PC-9 (cell line): Measurements from ENCODE around the gene WDR49. TPM values are rescaled to one million over a fixed set of nuclear protein-coding genes. Genes with fewer than 3 reads are reported as not detected.

Experiments used
- BruUV-seq: library from RNA; stranded (reverse); fragments of 400-500 nt; replicated peaks from 2 replicates; lab custom pipeline; 2021; lab: Mats Ljungman, UMichigan
- CTCF ChIA-PET: fragments of 300-600 bp; sonication (Branson Sonifier 250); formaldehyde crosslinking; loops from one replicate; lab custom pipeline; 2022; ENCODE audit warnings: antibody characterized with exemption; lab: Charles Lee
- POLR2A ChIA-PET: fragments of 300-600 bp; sonication (Branson Sonifier 250); formaldehyde crosslinking; loops from one replicate; lab custom pipeline; 2022; ENCODE audit warnings: antibody characterized with exemption; ENCODE audit not compliant: unreplicated experiment; lab: Charles Lee
- DNase-seq, 2 experiments: peaks; one replicate each; pipeline versions ENCODE4 v3.0.0 to v3.0.0-alpha.2; 2015 to 2022; ENCODE audit warnings: mixed read lengths in 1 of 2
- H2AFZ ChIP-seq: fragments of 200-600 bp; sonication (generic); 2 replicates; pipeline ENCODE4 v1.8.1; 2017; ENCODE audit warnings: antibody characterized with exemption
- H3F3A ChIP-seq: fragments of 200-600 bp; sonication (generic); 2 replicates; pipeline ENCODE4 v1.8.1; 2017; ENCODE audit warnings: antibody characterized with exemption, mild to moderate bottlenecking, low read depth; ENCODE audit not compliant: insufficient read depth
- H3K27ac ChIP-seq: fragments of 200-600 bp; sonication (generic); 2 replicates; pipeline ENCODE4 v1.6.1; 2016; ENCODE audit warnings: mixed run types
- H3K27me3 ChIP-seq: fragments of 200-600 bp; sonication (generic); 2 replicates; pipeline ENCODE4 v1.6.1; 2016; ENCODE audit warnings: low read depth, mixed run types; ENCODE audit not compliant: insufficient read depth
- H3K36me3 ChIP-seq: fragments of 200-600 bp; sonication (generic); 2 replicates; pipeline ENCODE4 v1.6.1; 2016; ENCODE audit warnings: low read depth, mixed run types
- H3K4me1 ChIP-seq: fragments of 200-600 bp; sonication (generic); replicated peaks from 2 replicates; pipeline ENCODE4 v1.6.1; 2016; ENCODE audit warnings: mixed run types; ENCODE audit not compliant: insufficient read depth
- H3K4me2 ChIP-seq: fragments of 200-600 bp; sonication (generic); 2 replicates; pipeline ENCODE4 v1.6.1; 2017; ENCODE audit warnings: mixed run types
- H3K4me3 ChIP-seq: fragments of 200-600 bp; sonication (generic); 2 replicates; pipeline ENCODE4 v1.6.1; 2016; ENCODE audit warnings: mixed run types
- H3K79me2 ChIP-seq: fragments of 200-600 bp; sonication (generic); 2 replicates; pipeline ENCODE4 v1.6.1; 2017; ENCODE audit warnings: low read depth, mixed run types
- H3K9me2 ChIP-seq: fragments of 200-600 bp; sonication (generic); 2 replicates; pipeline ENCODE4 v1.8.1; 2017; ENCODE audit warnings: mild to moderate bottlenecking; ENCODE audit not compliant: insufficient read depth
- H3K9me3 ChIP-seq: fragments of 200-600 bp; sonication (generic); 2 replicates; pipeline ENCODE4 v1.8.1; 2016; ENCODE audit warnings: low read depth; ENCODE audit not compliant: insufficient read depth
- H4K20me1 ChIP-seq: fragments of 200-600 bp; sonication (generic); 2 replicates; pipeline ENCODE4 v1.8.1; 2017; ENCODE audit not compliant: insufficient read depth
- CTCF ChIP-seq: fragments of 200-600 bp; sonication (generic); conservative IDR thresholded peaks from 2 replicates; pipeline ENCODE4 v1.6.1; 2017; ENCODE audit warnings: mixed run types, antibody characterized with exemption, mild to moderate bottlenecking, moderate library complexity
- EZH2 ChIP-seq: fragments of 200-600 bp; sonication (generic); IDR thresholded peaks from 2 replicates; pipeline ENCODE4 v1.8.0; 2017; ENCODE audit warnings: antibody characterized with exemption, low read depth
- intact Hi-C: fragments of 100-400 bp; cut with micrococcal nuclease; formaldehyde crosslinking; loops from one replicate; pipeline ENCODE4 v1.10.0; 2022; ENCODE audit not compliant: unreplicated experiment
- total RNA-seq: library from RNA; stranded (reverse); gene quantifications from 2 replicates; pipeline ENCODE4 v1.2.3, GENCODE V29; 2021

The WDR49 gene
- total RNA-seq, 1 experiment from 2014 or later: 0.28 TPM

GRCh38 chr3:167575000-167575600 lies 78.6 kb downstream of the WDR49 start:
- CTCF ChIA-PET: no interaction called here
- Histone ChIP-seq H3K27ac (no peak overlapping the region), H3K4me3 (no peak overlapping the region), H3K9me2 (no peaks in the 10 kb centered on the region), H3K36me3 (no peaks in the 10 kb centered on the region), H2AFZ (no peak overlapping the region), H3K27me3 (no peaks in the 10 kb centered on the region), H4K20me1 (no peaks in the 10 kb centered on the region), H3K79me2 (no peaks in the 10 kb centered on the region), H3F3A (no peaks in the 10 kb centered on the region), H3K9me3 (no peaks in the 10 kb centered on the region), H3K4me2 (no peak overlapping the region), H3K4me1 (no peaks in the 10 kb centered on the region)
- DNase-seq: no peak
- intact Hi-C loops: no loop called here
- POLR2A ChIA-PET: no interaction called here
- BruUV-seq: no TSS peak
- no peak for TF ChIP-seq EZH2
- TF ChIP-seq CTCF: no peak

- TF ChIP-seq CTCF (no peak), EZH2 (no peak)
- H3K4me1 ChIP-seq: no peaks in the 10 kb centered on the region
- no peaks in the 10 kb centered on the region for H3K9me2 ChIP-seq
- H3K4me2 ChIP-seq: no peak overlapping the region
- H3K27ac ChIP-seq: no peak overlapping the region
- no peaks in the 10 kb centered on the region for H3K27me3 ChIP-seq
- H3K4me3 ChIP-seq: no peak overlapping the region
- intact Hi-C loops: no loop called here
- ChIA-PET CTCF (no interaction called here), POLR2A (no interaction called here)
- DNase-seq: no peak
- no peaks in the 10 kb centered on the region for H3K9me3 ChIP-seq
- H4K20me1 ChIP-seq: no peaks in the 10 kb centered on the region
- BruUV-seq: no TSS peak
- H3K79me2 ChIP-seq: no peaks in the 10 kb centered on the region
- no peaks in the 10 kb centered on the region for H3K36me3 ChIP-seq
- H3F3A ChIP-seq: no peaks in the 10 kb centered on the region
- no peak overlapping the region for H2AFZ ChIP-seq
These were observed 80.8 kb downstream of the WDR49 start for GRCh38 chr3:167572991-167573390.

- CTCF ChIA-PET: no interaction called here
These were observed 85.1 kb downstream of the WDR49 start for GRCh38 chr3:167568634-167569033.

More at GRCh38 chr3:167568634-167569033, 85.1 kb downstream of the WDR49 start:
- POLR2A ChIA-PET: no interaction called here
- H4K20me1 ChIP-seq: no peaks in the 10 kb centered on the region
- TF ChIP-seq EZH2: no peak
- TF ChIP-seq CTCF: no peak
- no peak overlapping the region for H3K4me2 ChIP-seq
- H3K27me3 ChIP-seq: no peaks in the 10 kb centered on the region
- H3K9me2 ChIP-seq: no peaks in the 10 kb centered on the region
- H3K27ac ChIP-seq: no peak overlapping the region
- no peaks in the 10 kb centered on the region for H3F3A ChIP-seq
- no TSS peak for BruUV-seq
- H3K36me3 ChIP-seq: no peaks in the 10 kb centered on the region
- H3K4me3 ChIP-seq: no peak overlapping the region
- DNase-seq: no peak
- H2AFZ ChIP-seq: no peak overlapping the region
- no peaks in the 10 kb centered on the region for H3K9me3 ChIP-seq
- intact Hi-C loops: no loop called here
- no peaks in the 10 kb centered on the region for H3K79me2 ChIP-seq
- H3K4me1 ChIP-seq: no peaks in the 10 kb centered on the region
